ENCODE results near the gene ACOT13. TPM values are rescaled to one million over a fixed set of nuclear protein-coding genes. Genes with fewer than 3 reads are reported as not detected.

ACOT13 gene
- total and polyA plus RNA-seq, 9 donors: 3.4 to 32.2 (median 9.8) TPM

- H3K36me3 ChIP-seq: no peaks in the 10 kb centered on the region
- H3K9me3 ChIP-seq: no peaks in the 10 kb centered on the region
- TF ChIP-seq CTCF (IDR thresholded peaks at IDR 0.05) (no peak), EP300 (IDR thresholded peaks at IDR 0.05) (no peak)
Measured at GRCh38 chr6:24690593-24690992, 23.7 kb downstream of the ACOT13 start.

GRCh38 chr6:24691550-24691949, 24.7 kb downstream of the ACOT13 start:
- no peaks in the 10 kb centered on the region for H3K36me3 ChIP-seq
- TF ChIP-seq EP300 (IDR thresholded peaks at IDR 0.05) (no peak), POLR2A (IDR thresholded peaks at IDR 0.05) (no peak), CTCF (IDR thresholded peaks at IDR 0.05) (no peak)
- H3K4me3 ChIP-seq: no peak overlapping the region
- intact Hi-C loops (cut with DNase I): loop anchor here in 3 of 4 donors (10.0 kb wide), 2 partner anchors 97 to 107 kb away; no protein-coding TSS in a partner anchor
- H3K9me3 ChIP-seq: no peaks in the 10 kb centered on the region
- H3K4me1 ChIP-seq (ENCODE audit: insufficient read depth): no peaks in the 10 kb centered on the region
- H3K27me3 ChIP-seq: no peaks in the 10 kb centered on the region
- 79 to 91% (median 82%) methylated on average over 3 of the region's 3 CpGs for WGBS, 3 donors
- no peak overlapping the region for H3K27ac ChIP-seq
- no peak for DNase-seq

More at GRCh38 chr6:24690593-24690992, 23.7 kb downstream of the ACOT13 start:
- no peak for DNase-seq
- 65 to 78% (median 75%) methylated on average over 1 of the region's 1 CpG for WGBS, 3 donors
- no peak overlapping the region for H3K27ac ChIP-seq
- H3K27me3 ChIP-seq: no peaks in the 10 kb centered on the region
- intact Hi-C loops (cut with DNase I): loop anchor here in 3 of 4 donors (10.0 kb wide), 2 partner anchors 96 to 106 kb away; no protein-coding TSS in a partner anchor
- H3K4me3 ChIP-seq: no peak overlapping the region
- H3K4me1 ChIP-seq (ENCODE audit: insufficient read depth): no peaks in the 10 kb centered on the region

GRCh38 chr6:24692003-24692402, 25.1 kb downstream of the ACOT13 start:
- Histone ChIP-seq H3K4me1 (ENCODE audit: insufficient read depth) (no peaks in the 10 kb centered on the region), H3K36me3 (no peaks in the 10 kb centered on the region), H3K4me3 (no peak overlapping the region), H3K9me3 (no peaks in the 10 kb centered on the region), H3K27ac (no peak overlapping the region), H3K27me3 (no peaks in the 10 kb centered on the region)
- 36 to 51% (median 47%) methylated on average over 4 of the region's 4 CpGs for WGBS, 3 donors
- intact Hi-C loops (cut with DNase I): loop anchor here in 3 of 4 donors (10.0 kb wide), 2 partner anchors 97 to 107 kb away; no protein-coding TSS in a partner anchor
- no peak for DNase-seq
- TF ChIP-seq EP300 (IDR thresholded peaks at IDR 0.05) (no peak), CTCF (IDR thresholded peaks at IDR 0.05) (no peak), POLR2A (IDR thresholded peaks at IDR 0.05) (no peak)

- no peak for TF ChIP-seq EP300 (IDR thresholded peaks at IDR 0.05)
- no peak for TF ChIP-seq CTCF (IDR thresholded peaks at IDR 0.05)
Measured at GRCh38 chr6:24692415-24692814, 25.5 kb downstream of the ACOT13 start.

More at GRCh38 chr6:24692415-24692814, 25.5 kb downstream of the ACOT13 start:
- 49 to 60% (median 59%) methylated on average over 3 of the region's 3 CpGs for WGBS, 3 donors
- Histone ChIP-seq H3K9me3 (no peaks in the 10 kb centered on the region), H3K4me1 (ENCODE audit: insufficient read depth) (no peaks in the 10 kb centered on the region), H3K36me3 (no peaks in the 10 kb centered on the region), H3K27me3 (no peaks in the 10 kb centered on the region), H3K27ac (no peak overlapping the region), H3K4me3 (no peak overlapping the region)
- intact Hi-C loops (cut with DNase I): loop anchor here in 3 of 4 donors (10.0 kb wide), 2 partner anchors 98 to 108 kb away; no protein-coding TSS in a partner anchor
- DNase-seq: no peak
